NCI-H2196 (cell line): Measurements from ENCODE around the gene GALNT5.
"Not testable (repeated sequence)": the region's sequence is repeated elsewhere in the genome, so short reads cannot be mapped to it uniquely, and the experiment has no call there.

Experiments
- DNase-seq: peaks from one replicate; lab custom pipeline; 2025; ENCODE audit not compliant: unreplicated experiment; lab: John Stamatoyannopoulos, UW

Gene GALNT5

DNA sequence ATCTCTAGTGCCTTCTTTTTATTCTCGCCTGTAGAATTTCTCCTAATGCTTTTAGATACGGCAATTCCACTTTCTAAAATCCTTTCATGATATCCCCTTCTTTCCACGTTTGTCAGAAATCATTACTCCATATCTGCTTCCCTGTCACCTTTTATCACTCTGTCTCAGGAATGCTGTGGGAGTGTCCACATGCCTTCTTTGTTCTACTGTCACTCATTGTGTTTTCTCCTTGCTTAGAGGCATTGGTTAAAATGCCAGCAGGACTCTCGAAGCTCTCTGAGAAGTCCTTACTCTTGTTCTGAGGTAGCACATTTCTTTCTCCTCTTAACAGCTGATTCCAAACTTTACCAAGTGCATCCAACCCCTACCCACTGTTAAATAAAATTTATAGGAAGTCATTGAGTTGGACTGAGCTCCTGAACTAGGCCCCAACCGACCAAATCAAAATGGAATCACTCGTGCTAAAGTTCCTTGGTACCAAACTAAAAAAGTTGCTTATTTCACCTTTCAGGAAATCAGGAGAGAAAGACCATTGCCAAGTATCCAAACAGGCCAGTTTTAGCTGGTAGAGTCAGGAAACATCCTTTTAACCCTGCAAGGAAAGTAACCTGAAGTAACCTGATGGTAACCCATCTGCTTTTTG is 10.6 kb upstream of the GALNT5 start:
- DNase-seq, result no peak

DNA sequence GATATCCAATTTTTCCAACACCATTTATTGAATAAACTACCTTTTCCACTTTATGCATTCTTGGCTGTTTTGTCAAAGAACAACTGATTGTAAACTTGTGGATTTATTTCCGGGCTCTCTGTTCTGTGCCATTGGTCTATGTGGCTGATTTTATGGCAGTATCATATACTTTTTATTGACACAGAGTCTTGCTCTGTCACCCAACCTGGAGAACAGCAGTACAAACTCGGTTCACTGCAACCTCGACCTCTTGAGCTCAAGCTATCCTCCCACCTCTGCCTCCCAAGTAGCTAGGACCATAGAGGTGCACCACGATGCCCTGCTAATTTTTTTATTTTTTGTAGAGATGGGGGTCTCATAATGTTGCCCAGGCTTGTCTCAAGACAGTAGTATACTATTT is 6.7 kb upstream of the GALNT5 start:
- no peak for DNase-seq

DNA sequence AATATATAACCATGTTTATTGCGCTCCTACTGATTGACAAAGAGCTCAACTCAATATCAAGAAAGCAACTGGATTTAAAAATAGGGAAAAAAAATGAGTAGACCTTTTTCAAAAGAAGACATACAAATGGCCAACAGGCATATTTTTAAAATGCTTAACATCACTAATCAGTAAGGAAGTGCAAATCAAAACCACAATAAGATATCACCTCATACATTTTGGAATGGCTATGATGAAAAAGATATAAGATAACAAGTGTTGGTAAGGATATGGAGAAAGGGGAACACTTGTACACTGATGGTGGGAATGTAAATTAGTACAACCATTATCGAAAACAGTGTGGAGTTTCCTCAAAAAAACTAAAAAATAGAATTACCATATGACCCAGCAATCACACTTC is 5.6 kb upstream of the GALNT5 start:
- no peak for DNase-seq

GRCh38 chr2:157252529-157252928 is 5.0 kb upstream of the GALNT5 start:
- no peak for DNase-seq

GRCh38 chr2:157254041-157254440 is 3.5 kb upstream of the GALNT5 start:
- no peak for DNase-seq

DNA sequence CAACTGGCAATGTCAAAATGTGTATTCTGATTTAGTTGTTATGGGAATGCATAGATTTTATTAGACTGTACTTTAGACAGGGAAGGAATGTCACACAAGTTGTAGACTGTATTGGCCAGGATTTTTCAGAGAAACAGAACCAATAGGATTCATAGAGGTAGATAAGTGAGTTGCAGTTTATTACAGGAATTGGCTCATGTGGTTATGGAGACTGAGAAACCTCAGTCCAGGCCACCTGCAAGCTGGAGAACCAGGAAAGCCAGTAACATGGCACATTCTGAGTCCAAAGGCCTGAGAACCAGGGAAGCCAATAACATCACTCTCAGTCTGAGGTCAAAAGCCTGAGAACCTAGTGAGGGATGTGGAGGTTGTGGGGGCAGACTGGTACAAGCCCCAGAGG is 1.8 kb upstream of the GALNT5 start:
- no peak for DNase-seq

- DNase-seq, result no peak
These were observed 879 bp upstream of the GALNT5 start for GRCh38 chr2:157256626-157257025.

GRCh38 chr2:157258520-157259326 is 1.2 kb downstream of the GALNT5 start:
- DNase-seq, result no peak

DNA sequence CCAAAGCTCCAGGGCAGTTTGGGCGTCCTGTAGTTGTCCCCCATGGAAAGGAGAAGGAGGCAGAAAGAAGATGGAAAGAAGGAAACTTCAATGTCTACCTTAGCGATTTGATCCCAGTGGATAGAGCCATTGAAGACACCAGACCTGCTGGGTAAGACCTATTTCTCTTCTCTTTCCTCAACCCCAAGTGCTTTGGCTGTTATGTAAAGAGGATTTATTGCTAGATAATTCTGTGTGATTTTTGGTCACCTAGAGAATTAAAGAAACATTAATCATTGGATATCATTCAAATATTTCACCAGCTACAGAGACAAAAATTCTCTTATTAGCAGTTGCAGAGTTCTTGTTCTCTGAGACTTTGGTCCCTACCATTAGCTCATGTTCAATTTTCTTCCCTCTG is 1.9 kb downstream of the GALNT5 start:
- DNase-seq, result no peak

DNA sequence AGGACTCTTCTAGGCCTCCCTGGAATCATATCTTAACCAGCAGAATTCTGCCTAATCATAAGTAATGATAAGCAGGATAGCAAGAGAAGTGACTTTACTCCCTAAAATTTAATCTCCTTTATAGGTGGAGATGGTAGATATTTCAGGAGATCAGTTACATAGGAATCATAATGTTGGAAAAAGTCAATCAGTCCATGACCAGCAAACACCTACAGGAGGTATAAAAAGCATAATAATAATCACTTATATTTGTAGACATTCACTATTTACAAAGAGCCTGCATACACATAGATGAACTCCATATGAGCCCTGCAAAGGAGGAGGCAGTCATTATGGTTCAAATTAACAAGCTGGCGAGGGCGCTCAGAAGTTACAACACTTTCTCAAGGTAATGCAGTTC is 2.5 kb downstream of the GALNT5 start:
- no peak for DNase-seq

DNA sequence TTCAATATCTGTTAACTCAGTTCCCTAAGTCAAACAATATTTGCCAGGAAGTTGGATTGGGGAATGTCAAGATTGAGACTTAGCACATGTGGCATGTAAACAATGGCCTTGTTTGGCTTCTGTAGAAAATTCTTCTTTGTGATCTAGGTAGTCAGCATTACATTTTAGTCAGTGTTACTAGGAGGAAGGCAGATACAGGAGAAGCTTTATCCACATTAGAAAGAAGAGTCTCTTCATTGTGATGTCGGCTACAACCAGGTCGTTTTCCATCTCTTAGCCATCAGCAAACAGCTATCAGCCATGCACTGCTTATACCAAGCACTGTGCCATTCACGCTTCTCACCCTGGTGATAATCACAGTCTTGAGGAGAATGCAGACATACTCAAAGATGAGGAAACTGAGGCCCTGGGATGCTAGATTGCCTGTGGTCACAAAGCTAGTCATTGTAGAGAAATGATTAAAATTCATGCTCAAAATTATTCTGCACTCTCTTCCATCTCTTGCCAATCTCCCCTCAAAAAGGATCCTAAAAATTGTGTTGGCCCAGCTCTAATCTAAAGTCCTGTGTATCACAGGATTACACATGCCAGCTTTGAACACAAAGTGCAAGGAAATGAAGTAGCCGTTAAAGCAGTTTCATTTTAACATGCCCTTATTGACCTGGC is 3.2 kb downstream of the GALNT5 start:
- no peak for DNase-seq

DNA sequence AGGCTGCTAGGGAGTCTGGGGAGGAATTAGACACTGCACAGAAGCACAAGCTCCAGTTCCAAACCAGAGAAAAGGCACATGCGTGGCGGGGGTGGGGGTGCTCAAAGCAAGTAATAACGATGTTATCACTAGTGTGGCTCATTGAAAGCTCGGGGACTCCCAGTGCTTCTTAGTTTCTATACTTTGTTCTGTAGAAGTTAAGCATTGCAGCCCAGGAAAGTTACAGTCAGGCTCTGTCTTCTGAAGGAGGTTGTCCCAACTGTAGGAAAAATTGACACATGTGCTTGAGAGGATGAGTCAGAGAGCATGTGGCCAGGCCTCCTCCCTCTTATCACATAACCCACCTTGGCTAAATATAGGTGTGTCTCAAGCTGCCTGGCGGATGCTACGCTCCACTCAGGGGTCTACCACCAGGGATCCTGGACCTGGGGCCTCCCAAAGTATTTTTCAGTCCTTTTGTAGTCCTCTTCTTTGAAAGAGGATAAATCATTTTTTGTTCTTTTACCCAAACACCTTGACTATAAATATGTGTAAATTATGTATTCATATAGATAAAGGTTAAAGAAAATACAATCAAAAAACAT is 3.8 kb downstream of the GALNT5 start:
- DNase-seq, result no peak

DNA sequence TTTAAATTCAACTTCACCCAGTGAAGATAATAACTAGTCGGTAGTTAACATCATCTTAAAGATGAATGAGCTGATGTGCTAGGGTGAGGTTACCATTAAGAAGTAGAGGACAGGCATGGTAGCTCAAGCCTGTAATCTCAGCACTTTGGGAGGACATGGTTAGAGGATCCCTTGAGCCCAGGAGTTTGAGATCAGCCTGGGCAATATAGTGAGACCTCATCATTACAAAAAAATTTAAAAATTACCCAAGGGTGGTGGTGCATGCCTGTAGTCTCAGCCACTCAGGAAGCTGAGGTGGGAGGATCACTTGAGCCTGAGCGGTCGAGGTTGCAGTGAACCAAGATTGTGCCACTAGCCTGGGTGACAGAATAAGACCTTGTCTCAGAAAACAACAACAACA is 4.7 kb downstream of the GALNT5 start:
- DNase-seq, result no peak

DNA sequence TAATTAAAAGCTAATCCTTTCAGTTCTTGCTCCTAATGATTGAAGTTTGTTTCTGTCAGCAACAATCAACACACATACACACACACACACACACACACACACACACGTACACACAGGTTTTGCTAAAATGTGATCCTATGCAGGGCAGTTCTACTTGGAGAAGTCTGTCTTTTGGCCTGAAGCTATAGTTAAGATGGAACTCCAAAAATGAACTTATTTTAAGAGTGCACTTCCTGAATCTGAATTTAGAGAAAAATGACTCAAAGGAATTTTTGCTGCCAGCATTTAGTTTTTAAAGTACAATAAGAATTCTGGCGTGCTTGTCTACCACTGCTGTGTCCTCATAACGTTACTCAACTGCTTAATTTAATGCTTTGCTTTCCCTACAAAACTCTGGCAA is 6.6 kb downstream of the GALNT5 start:
- DNase-seq, result no peak

GRCh38 chr2:157265825-157266224 is 8.3 kb downstream of the GALNT5 start:
- no peak for DNase-seq

GRCh38 chr2:157267476-157267875 is 10.0 kb downstream of the GALNT5 start:
- DNase-seq, result no peak

DNA sequence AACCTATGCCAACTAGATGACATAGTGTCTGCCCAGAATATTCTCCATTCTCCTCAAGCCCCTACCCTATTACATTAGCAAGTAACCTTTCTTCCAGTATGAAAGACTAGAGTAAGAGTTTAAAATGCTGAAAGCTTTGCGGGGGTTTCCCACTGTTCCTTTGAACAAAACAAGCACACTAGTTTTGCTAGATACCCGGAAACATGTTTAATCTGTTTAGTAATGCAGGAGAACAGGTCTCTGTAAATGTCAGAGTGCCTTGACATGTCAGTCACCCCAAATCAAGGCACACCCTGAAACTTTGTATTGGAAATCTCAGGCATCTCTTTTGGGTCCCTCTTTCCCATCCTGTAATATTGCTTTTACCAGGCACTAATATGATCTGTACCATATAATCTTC is 11.6 kb downstream of the GALNT5 start:
- DNase-seq, result no peak

DNA sequence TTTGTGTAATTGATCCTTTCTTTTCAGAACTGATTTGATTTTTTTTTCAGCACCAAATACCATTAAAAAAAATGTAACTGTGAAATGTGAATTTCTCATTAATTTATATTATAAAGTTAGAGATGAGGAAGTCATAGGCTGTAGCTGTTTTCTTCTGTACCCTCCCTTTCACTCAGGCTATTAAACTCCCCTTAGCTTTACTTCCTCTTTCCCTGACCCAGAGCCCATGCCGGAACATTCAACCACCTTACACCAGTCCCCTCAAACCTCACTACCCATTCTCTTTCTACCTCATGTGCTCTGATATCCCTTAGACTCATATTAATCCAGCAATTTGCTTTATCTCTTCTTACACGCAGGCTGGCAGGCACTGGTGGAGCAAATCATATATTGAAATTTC is 12.4 kb downstream of the GALNT5 start:
- DNase-seq, result no peak

- no peak for DNase-seq
These were observed 14.2 kb downstream of the GALNT5 start for GRCh38 chr2:157271590-157272203.

GRCh38 chr2:157279311-157279710 is 21.8 kb downstream of the GALNT5 start:
- not testable (repeated sequence) for DNase-seq

- DNase-seq, result no peak
These were observed 23.8 kb downstream of the GALNT5 start for GRCh38 chr2:157281316-157281715.
